WTC11 (cell line): ENCODE results near the gene MRPL54. TPM values are rescaled to one million over a fixed set of nuclear protein-coding genes. Genes with fewer than 3 reads are reported as not detected.

Experiments
- ATAC-seq: fragments of 200-7000 bp; cut with Tn5 transposase; 2 replicates; pipeline ENCODE4 v1.10.0; 2021; ENCODE audit warnings: mild to moderate bottlenecking, moderate library complexity
- CTCF ChIA-PET: fragments of 300-600 bp; sonication (Branson Sonifier 250); formaldehyde crosslinking; loops from one replicate; lab custom pipeline; 2021; ENCODE audit warnings: antibody characterized with exemption; lab: Charles Lee
- POLR2A ChIA-PET: fragments of 350-600 bp; sonication (Branson Sonifier 250); formaldehyde crosslinking; loops from one replicate; lab custom pipeline; 2021; ENCODE audit warnings: antibody characterized with exemption; lab: Charles Lee
- DNase-seq: peaks from one replicate; pipeline ENCODE4 v3.0.0; 2021; ENCODE audit warnings: low spot score
- H3K27ac Mint-ChIP-seq: 2 replicates; pipeline ENCODE4 v1.8.0; 2021; ENCODE audit warnings: mixed read lengths
- H3K27me3 Mint-ChIP-seq: 2 replicates; pipeline ENCODE4 v1.8.0; 2021; ENCODE audit warnings: low read depth, mild to moderate bottlenecking, moderate library complexity, mixed read lengths
- H3K36me3 Mint-ChIP-seq: 2 replicates; pipeline ENCODE4 v1.8.0; 2021; ENCODE audit warnings: mixed read lengths
- H3K4me1 Mint-ChIP-seq: 2 replicates; pipeline ENCODE4 v1.8.0; 2022; ENCODE audit warnings: mixed read lengths
- H3K4me3 Mint-ChIP-seq: 2 replicates; pipeline ENCODE4 v1.8.0; 2021; ENCODE audit warnings: mild to moderate bottlenecking, moderate library complexity, mixed read lengths
- H3K9me3 Mint-ChIP-seq: 2 replicates; pipeline ENCODE4 v1.8.0; 2021; ENCODE audit warnings: mixed read lengths
- CREM ChIP-seq: sonication (generic); formaldehyde crosslinking; IDR thresholded peaks from 2 replicates; pipeline ENCODE4 v1.8.1; 2022; ENCODE audit warnings: mild to moderate bottlenecking, missing genetic modification reagents, moderate library complexity
- NFATC4 ChIP-seq: fragments of 250-450 bp; sonication (Bioruptor Pico); IDR thresholded peaks from 2 replicates; pipeline ENCODE4 v1.9.0; 2021; ENCODE audit warnings: mild to moderate bottlenecking
- PRRX2 ChIP-seq: fragments of 250-450 bp; sonication (Bioruptor Pico); IDR thresholded peaks from 2 replicates; pipeline ENCODE4 v1.8.0; 2021; ENCODE audit warnings: mild to moderate bottlenecking
- SMAD4 ChIP-seq: sonication (generic); formaldehyde crosslinking; IDR thresholded peaks from 2 replicates; pipeline ENCODE4 v1.8.0; 2022; ENCODE audit warnings: mild to moderate bottlenecking, missing genetic modification reagents
- TCF7 ChIP-seq: sonication (generic); formaldehyde crosslinking; IDR thresholded peaks from 2 replicates; pipeline ENCODE4 v1.8.0; 2022; ENCODE audit warnings: mild to moderate bottlenecking, low read depth, missing genetic modification reagents, moderate library complexity
- ZBTB21 ChIP-seq: sonication (generic); formaldehyde crosslinking; IDR thresholded peaks from 2 replicates; pipeline ENCODE4 v1.8.1; 2023; ENCODE audit warnings: mild to moderate bottlenecking, missing genetic modification reagents, borderline replicate concordance
- ZNF263 ChIP-seq: sonication (generic); formaldehyde crosslinking; IDR thresholded peaks from 2 replicates; pipeline ENCODE4 v1.8.1; 2022; ENCODE audit warnings: low read depth, mild to moderate bottlenecking, moderate library complexity, missing genetic modification reagents
- ZNF317 ChIP-seq: sonication (generic); formaldehyde crosslinking; IDR thresholded peaks from 2 replicates; pipeline ENCODE4 v1.8.1; 2023; ENCODE audit warnings: low read depth, mild to moderate bottlenecking, moderate library complexity, missing genetic modification reagents, borderline replicate concordance
- ZNF416 ChIP-seq: fragments of 250-450 bp; sonication (Bioruptor Pico); IDR thresholded peaks from 2 replicates; pipeline ENCODE4 v1.9.0; 2021; ENCODE audit warnings: mild to moderate bottlenecking, inconsistent platforms
- ZNF423 ChIP-seq: fragments of 250-450 bp; sonication (Bioruptor Pico); IDR thresholded peaks from 2 replicates; pipeline ENCODE4 v2.1.2; 2022; ENCODE audit warnings: mild to moderate bottlenecking, moderate library complexity
- total RNA-seq: library from RNA; stranded (reverse); gene quantifications from 3 replicates; pipeline ENCODE4 v1.2.3, GENCODE V29; 2021
- TF ChIP-seq, protein P1 (sequence below): sonication (generic); formaldehyde crosslinking; IDR thresholded peaks from 2 replicates; pipeline ENCODE4 v1.8.0; 2023; ENCODE audit warnings: mild to moderate bottlenecking, missing genetic modification reagents
- TF ChIP-seq, protein P2 (sequence below): fragments of 250-450 bp; sonication (Bioruptor Pico); IDR thresholded peaks from 2 replicates; pipeline ENCODE4 v1.8.0; 2021; ENCODE audit warnings: mild to moderate bottlenecking
- TF ChIP-seq, protein P3 (sequence below): fragments of 250-450 bp; sonication (Bioruptor Pico); IDR thresholded peaks from 2 replicates; pipeline ENCODE4 v1.9.0; 2021; ENCODE audit warnings: moderate library complexity, mild to moderate bottlenecking, inconsistent platforms, borderline replicate concordance
- TF ChIP-seq, protein P4 (sequence below): sonication (generic); formaldehyde crosslinking; IDR thresholded peaks from 2 replicates; pipeline ENCODE4 v1.8.1; 2023; ENCODE audit warnings: mild to moderate bottlenecking, missing genetic modification reagents, borderline replicate concordance

Gene MRPL54
- total RNA-seq, 1 experiment from 2014 or later, result 62.3 TPM

DNA sequence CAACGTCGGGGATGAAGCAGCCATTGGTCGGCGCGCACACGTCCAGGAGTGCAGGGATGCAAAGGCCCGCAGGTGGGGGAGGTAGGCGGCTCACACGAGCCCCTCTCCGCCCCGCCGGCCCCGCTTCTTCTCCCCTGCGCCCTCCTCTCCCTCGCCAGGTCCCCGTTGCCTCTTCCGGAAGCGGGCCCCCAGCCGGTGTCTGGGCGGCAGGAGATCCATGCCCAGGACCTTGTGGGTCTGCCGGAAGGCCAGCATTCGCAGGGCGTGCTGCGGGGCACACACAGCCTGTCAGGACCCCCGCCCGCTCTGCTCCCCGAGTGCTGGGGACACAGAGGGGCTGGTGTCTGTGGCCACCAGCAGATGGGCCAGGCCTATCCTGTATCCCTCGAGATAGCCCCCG, 43.4 kb downstream of the MRPL54 start:
- Mint-ChIP-seq H3K4me1 (0 out of 2 replicates have a peak, but pooled peaks cover 4% of the 10 kb centered on the region), H3K9me3 (peaks cover 7% of the 10 kb centered on the region), H3K4me3 (no peak overlapping the region), H3K36me3 (no peaks in the 10 kb centered on the region), H3K27me3 (peaks cover 20% of the 10 kb centered on the region), H3K27ac (no peak overlapping the region)
- ATAC-seq (no peak), DNase-seq (no peak)
- ChIA-PET POLR2A (no interaction called here), CTCF (interaction anchor here (0.7 to 1.8 kb wide), 2 partner anchors 16 to 42 kb away, joined by 4 to 5 read pairs; no protein-coding TSS in a partner anchor)
- TF ChIP-seq ZNF263 (CRISPR knock-in tag) (no peak), CREM (CRISPR knock-in tag) (no peak)

DNA sequence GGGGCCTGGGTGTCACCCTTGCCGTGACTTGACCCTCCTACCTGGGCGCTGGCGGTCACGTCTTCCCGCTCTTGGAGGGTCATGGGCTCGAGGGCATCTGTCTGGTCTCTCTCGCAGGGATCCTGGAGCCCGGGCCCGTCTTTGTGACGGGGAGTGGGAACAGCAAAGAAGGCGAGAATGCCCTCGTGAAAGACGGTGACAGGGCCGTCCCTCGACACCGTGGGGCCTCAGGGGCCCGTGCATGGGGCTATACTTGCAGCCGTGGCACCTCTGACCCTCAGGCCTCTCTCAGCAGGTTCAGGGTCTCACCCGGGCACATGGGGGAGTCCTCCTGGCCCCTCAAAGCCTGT, 44.6 kb downstream of the MRPL54 start:
- peaks cover 10% of the 10 kb centered on the region for H3K27me3 Mint-ChIP-seq
- DNase-seq (no peak), ATAC-seq (no peak)
- no peaks in the 10 kb centered on the region for H3K36me3 Mint-ChIP-seq
- H3K4me3 Mint-ChIP-seq, result no peak overlapping the region
- no peaks in the 10 kb centered on the region for H3K4me1 Mint-ChIP-seq
- H3K9me3 Mint-ChIP-seq, result peaks cover 7% of the 10 kb centered on the region
- ChIA-PET CTCF (interaction anchor here (0.8 kb wide), 1 partner anchor 15 kb away, joined by 3 read pairs; no protein-coding TSS in a partner anchor), POLR2A (no interaction called here)
- TF ChIP-seq, protein P1, sequence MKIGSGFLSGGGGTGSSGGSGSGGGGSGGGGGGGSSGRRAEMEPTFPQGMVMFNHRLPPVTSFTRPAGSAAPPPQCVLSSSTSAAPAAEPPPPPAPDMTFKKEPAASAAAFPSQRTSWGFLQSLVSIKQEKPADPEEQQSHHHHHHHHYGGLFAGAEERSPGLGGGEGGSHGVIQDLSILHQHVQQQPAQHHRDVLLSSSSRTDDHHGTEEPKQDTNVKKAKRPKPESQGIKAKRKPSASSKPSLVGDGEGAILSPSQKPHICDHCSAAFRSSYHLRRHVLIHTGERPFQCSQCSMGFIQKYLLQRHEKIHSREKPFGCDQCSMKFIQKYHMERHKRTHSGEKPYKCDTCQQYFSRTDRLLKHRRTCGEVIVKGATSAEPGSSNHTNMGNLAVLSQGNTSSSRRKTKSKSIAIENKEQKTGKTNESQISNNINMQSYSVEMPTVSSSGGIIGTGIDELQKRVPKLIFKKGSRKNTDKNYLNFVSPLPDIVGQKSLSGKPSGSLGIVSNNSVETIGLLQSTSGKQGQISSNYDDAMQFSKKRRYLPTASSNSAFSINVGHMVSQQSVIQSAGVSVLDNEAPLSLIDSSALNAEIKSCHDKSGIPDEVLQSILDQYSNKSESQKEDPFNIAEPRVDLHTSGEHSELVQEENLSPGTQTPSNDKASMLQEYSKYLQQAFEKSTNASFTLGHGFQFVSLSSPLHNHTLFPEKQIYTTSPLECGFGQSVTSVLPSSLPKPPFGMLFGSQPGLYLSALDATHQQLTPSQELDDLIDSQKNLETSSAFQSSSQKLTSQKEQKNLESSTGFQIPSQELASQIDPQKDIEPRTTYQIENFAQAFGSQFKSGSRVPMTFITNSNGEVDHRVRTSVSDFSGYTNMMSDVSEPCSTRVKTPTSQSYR (CRISPR knock-in tag), result no peak
- TF ChIP-seq, protein P2, sequence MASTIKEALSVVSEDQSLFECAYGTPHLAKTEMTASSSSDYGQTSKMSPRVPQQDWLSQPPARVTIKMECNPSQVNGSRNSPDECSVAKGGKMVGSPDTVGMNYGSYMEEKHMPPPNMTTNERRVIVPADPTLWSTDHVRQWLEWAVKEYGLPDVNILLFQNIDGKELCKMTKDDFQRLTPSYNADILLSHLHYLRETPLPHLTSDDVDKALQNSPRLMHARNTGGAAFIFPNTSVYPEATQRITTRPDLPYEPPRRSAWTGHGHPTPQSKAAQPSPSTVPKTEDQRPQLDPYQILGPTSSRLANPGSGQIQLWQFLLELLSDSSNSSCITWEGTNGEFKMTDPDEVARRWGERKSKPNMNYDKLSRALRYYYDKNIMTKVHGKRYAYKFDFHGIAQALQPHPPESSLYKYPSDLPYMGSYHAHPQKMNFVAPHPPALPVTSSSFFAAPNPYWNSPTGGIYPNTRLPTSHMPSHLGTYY (CRISPR knock-in tag), result no peak
- TF ChIP-seq ZNF317 (CRISPR knock-in tag) (no peak), TCF7 (CRISPR knock-in tag) (no peak), ZNF423 (CRISPR knock-in tag) (no peak), ZNF416 (CRISPR knock-in tag) (no peak), ZBTB21 (CRISPR knock-in tag) (no peak), PRRX2 (CRISPR knock-in tag) (no peak), NFATC4 (CRISPR knock-in tag) (no peak), SMAD4 (CRISPR knock-in tag) (no peak), ZNF263 (CRISPR knock-in tag) (no peak)
- TF ChIP-seq, protein P3, sequence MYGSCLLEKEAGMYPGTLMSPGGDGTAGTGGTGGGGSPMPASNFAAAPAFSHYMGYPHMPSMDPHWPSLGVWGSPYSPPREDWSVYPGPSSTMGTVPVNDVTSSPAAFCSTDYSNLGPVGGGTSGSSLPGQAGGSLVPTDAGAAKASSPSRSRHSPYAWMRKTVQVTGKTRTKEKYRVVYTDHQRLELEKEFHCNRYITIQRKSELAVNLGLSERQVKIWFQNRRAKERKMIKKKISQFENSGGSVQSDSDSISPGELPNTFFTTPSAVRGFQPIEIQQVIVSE, result no peak
- TF ChIP-seq, protein P4, sequence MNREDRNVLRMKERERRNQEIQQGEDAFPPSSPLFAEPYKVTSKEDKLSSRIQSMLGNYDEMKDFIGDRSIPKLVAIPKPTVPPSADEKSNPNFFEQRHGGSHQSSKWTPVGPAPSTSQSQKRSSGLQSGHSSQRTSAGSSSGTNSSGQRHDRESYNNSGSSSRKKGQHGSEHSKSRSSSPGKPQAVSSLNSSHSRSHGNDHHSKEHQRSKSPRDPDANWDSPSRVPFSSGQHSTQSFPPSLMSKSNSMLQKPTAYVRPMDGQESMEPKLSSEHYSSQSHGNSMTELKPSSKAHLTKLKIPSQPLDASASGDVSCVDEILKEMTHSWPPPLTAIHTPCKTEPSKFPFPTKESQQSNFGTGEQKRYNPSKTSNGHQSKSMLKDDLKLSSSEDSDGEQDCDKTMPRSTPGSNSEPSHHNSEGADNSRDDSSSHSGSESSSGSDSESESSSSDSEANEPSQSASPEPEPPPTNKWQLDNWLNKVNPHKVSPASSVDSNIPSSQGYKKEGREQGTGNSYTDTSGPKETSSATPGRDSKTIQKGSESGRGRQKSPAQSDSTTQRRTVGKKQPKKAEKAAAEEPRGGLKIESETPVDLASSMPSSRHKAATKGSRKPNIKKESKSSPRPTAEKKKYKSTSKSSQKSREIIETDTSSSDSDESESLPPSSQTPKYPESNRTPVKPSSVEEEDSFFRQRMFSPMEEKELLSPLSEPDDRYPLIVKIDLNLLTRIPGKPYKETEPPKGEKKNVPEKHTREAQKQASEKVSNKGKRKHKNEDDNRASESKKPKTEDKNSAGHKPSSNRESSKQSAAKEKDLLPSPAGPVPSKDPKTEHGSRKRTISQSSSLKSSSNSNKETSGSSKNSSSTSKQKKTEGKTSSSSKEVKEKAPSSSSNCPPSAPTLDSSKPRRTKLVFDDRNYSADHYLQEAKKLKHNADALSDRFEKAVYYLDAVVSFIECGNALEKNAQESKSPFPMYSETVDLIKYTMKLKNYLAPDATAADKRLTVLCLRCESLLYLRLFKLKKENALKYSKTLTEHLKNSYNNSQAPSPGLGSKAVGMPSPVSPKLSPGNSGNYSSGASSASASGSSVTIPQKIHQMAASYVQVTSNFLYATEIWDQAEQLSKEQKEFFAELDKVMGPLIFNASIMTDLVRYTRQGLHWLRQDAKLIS, result no peak
- no peak overlapping the region for H3K27ac Mint-ChIP-seq
